Astrocyte (in vitro differentiated cells and primary cell): Measurements from ENCODE around the gene ZBTB7A. TPM values are rescaled to one million over a fixed set of nuclear protein-coding genes. Genes with fewer than 3 reads are reported as not detected.

ENCODE experiments used
- DNase-seq: peaks from one replicate; pipeline ENCODE4 v3.0.0-alpha.2; 2010; ENCODE audit warnings: low read depth
- FAIRE-seq: peaks from 2 replicates; lab custom pipeline; 2011; peaks lifted over from hg19 to GRCh38; lab: Jason Lieb, UNC
- H2AFZ ChIP-seq: 2 replicates; pipeline ENCODE4 v1.6.0; 2012; ENCODE audit warnings: low read depth, low read length, inconsistent platforms
- H3K27ac ChIP-seq: 2 replicates; pipeline ENCODE4 v1.5.1; 2011; ENCODE audit warnings: low read depth, low read length, inconsistent platforms
- H3K27me3 ChIP-seq: 2 replicates; pipeline ENCODE4 v1.6.0; 2011; ENCODE audit warnings: low read length, inconsistent platforms; ENCODE audit not compliant: insufficient read depth
- H3K36me3 ChIP-seq: 2 replicates; pipeline ENCODE4 v1.5.1; 2011; ENCODE audit warnings: low read length, inconsistent platforms; ENCODE audit not compliant: insufficient read depth
- H3K4me1 ChIP-seq: 2 replicates; pipeline ENCODE4 v1.5.1; 2011; ENCODE audit warnings: low read length, inconsistent platforms; ENCODE audit not compliant: insufficient read depth
- H3K4me2 ChIP-seq: 2 replicates; pipeline ENCODE4 v1.6.0; 2012; ENCODE audit warnings: low read length, inconsistent platforms
- H3K4me3 ChIP-seq: 2 replicates; pipeline ENCODE4 v1.5.1; 2011; ENCODE audit warnings: low read depth, mild to moderate bottlenecking, low read length, inconsistent platforms; ENCODE audit not compliant: insufficient read depth
- H3K79me2 ChIP-seq: 2 replicates; pipeline ENCODE4 v1.6.0; 2012; ENCODE audit warnings: mild to moderate bottlenecking, low read length, inconsistent platforms; ENCODE audit not compliant: insufficient read depth
- H3K9ac ChIP-seq: 2 replicates; pipeline ENCODE4 v1.6.0; 2012; ENCODE audit warnings: mild to moderate bottlenecking, low read length, inconsistent platforms
- H3K9me3 ChIP-seq: 2 replicates; pipeline ENCODE4 v1.5.1; 2012; ENCODE audit warnings: low read depth, mild to moderate bottlenecking, low read length, inconsistent platforms; ENCODE audit not compliant: insufficient read depth
- H4K20me1 ChIP-seq: 2 replicates; pipeline ENCODE4 v1.6.0; 2012; ENCODE audit warnings: low read length, inconsistent platforms; ENCODE audit not compliant: insufficient read depth
- H3K27ac Mint-ChIP-seq: one replicate; pipeline ENCODE4 v1.8.0; 2021; ENCODE audit warnings: mild to moderate bottlenecking, mixed read lengths; ENCODE audit not compliant: unreplicated experiment
- H3K27me3 Mint-ChIP-seq: one replicate; pipeline ENCODE4 v1.8.0; 2021; ENCODE audit warnings: low read depth, mixed read lengths; ENCODE audit not compliant: unreplicated experiment
- H3K36me3 Mint-ChIP-seq: one replicate; pipeline ENCODE4 v1.8.0; 2021; ENCODE audit warnings: low read depth, mixed read lengths; ENCODE audit not compliant: unreplicated experiment
- H3K4me1 Mint-ChIP-seq: one replicate; pipeline ENCODE4 v1.8.0; 2021; ENCODE audit warnings: low read depth, mixed read lengths; ENCODE audit not compliant: unreplicated experiment
- H3K4me3 Mint-ChIP-seq: one replicate; pipeline ENCODE4 v1.8.0; 2021; ENCODE audit warnings: mild to moderate bottlenecking, moderate library complexity, mixed read lengths; ENCODE audit not compliant: unreplicated experiment
- H3K9me3 Mint-ChIP-seq: one replicate; pipeline ENCODE4 v1.8.0; 2021; ENCODE audit warnings: mild to moderate bottlenecking, mixed read lengths; ENCODE audit not compliant: unreplicated experiment
- CTCF ChIP-seq: IDR thresholded peaks from 2 replicates; pipeline ENCODE4 v1.5.1; 2011; ENCODE audit warnings: low read depth, mild to moderate bottlenecking, inconsistent platforms, low read length, moderate library complexity; ENCODE audit not compliant: insufficient read depth
- EZH2 ChIP-seq: IDR thresholded peaks from 2 replicates; pipeline ENCODE4 v1.6.1; 2012; ENCODE audit warnings: mild to moderate bottlenecking, low read length, inconsistent platforms; ENCODE audit not compliant: insufficient read depth
- total RNA-seq: library from RNA; stranded (reverse); gene quantifications from 2 replicates; pipeline ENCODE4 v1.2.1, GENCODE V29; 2021

ZBTB7A gene
- total RNA-seq, 1 donor from 2014 or later = 24.3 TPM

- Mint-ChIP-seq H3K36me3 (peaks cover 29% of the 10 kb centered on the region), H3K27ac (peak overlapping the region; percentile 47), H3K4me3 (peak overlapping the region; percentile 58), H3K4me1 (peaks cover 23% of the 10 kb centered on the region), H3K27me3 (no peaks in the 10 kb centered on the region), H3K9me3 (no peaks in the 10 kb centered on the region)
- H2AFZ ChIP-seq = no peak overlapping the region
- H3K9me3 ChIP-seq = no peaks in the 10 kb centered on the region
- peak overlapping the region; percentile 69 for H3K9ac ChIP-seq
- DNase-seq = peak; percentile 48
- peak overlapping the region; percentile 67 for H3K4me2 ChIP-seq
- TF ChIP-seq CTCF (no peak), EZH2 (no peak)
- H3K4me1 ChIP-seq = peaks cover 20% of the 10 kb centered on the region
- H3K79me2 ChIP-seq = peaks cover 90% of the 10 kb centered on the region
- no peaks in the 10 kb centered on the region for H3K27me3 ChIP-seq
- H4K20me1 ChIP-seq = peaks cover 85% of the 10 kb centered on the region
- peaks cover 17% of the 10 kb centered on the region for H3K36me3 ChIP-seq
- H3K27ac ChIP-seq = peak overlapping the region; percentile 72
- FAIRE-seq = no peak
- H3K4me3 ChIP-seq = no peak overlapping the region
Observed at GRCh38 chr19:4052114-4052992, 14.3 kb downstream of the ZBTB7A start.

- Histone ChIP-seq H3K4me2 (peak overlapping the region; percentile 67), H3K27ac (peak overlapping the region; percentile 66), H3K4me1 (peaks cover 20% of the 10 kb centered on the region), H3K36me3 (peaks cover 17% of the 10 kb centered on the region), H3K9me3 (no peaks in the 10 kb centered on the region), H3K79me2 (peaks cover 87% of the 10 kb centered on the region), H2AFZ (no peak overlapping the region), H3K4me3 (no peak overlapping the region), H3K27me3 (no peaks in the 10 kb centered on the region), H4K20me1 (peaks cover 77% of the 10 kb centered on the region), H3K9ac (peak overlapping the region; percentile 69)
- TF ChIP-seq EZH2 = no peak
- no peak for TF ChIP-seq CTCF
- FAIRE-seq = no peak
- peak; percentile 45 for DNase-seq
- Mint-ChIP-seq H3K9me3 (no peaks in the 10 kb centered on the region), H3K4me3 (peak overlapping the region; percentile 45), H3K27me3 (no peaks in the 10 kb centered on the region), H3K36me3 (peaks cover 28% of the 10 kb centered on the region), H3K4me1 (peaks cover 23% of the 10 kb centered on the region), H3K27ac (peak overlapping the region; percentile 90)
Observed at GRCh38 chr19:4051175-4052101, 15.3 kb downstream of the ZBTB7A start.
